CMK (cell line): ENCODE data around the gene PNMA3.
"Not testable (repeated sequence)": the region's sequence is repeated elsewhere in the genome, so short reads cannot be mapped to it uniquely, and the experiment has no call there.

Source experiments
- DNase-seq: peaks from one replicate; pipeline ENCODE4 v3.0.0-alpha.2; 2010; ENCODE audit warnings: low read depth

The PNMA3 gene

GRCh38 chrX:153074262-153074899 lies 18.1 kb downstream of the PNMA3 start:
- DNase-seq: no peak

GRCh38 chrX:153074935-153075334 lies 18.7 kb downstream of the PNMA3 start:
- no peak for DNase-seq

- DNase-seq: no peak
Measured at GRCh38 chrX:153075366-153075765, 19.1 kb downstream of the PNMA3 start.

GRCh38 chrX:153077437-153078135 lies 21.3 kb downstream of the PNMA3 start:
- not testable (repeated sequence) for DNase-seq

GRCh38 chrX:153083238-153083923 lies 27.1 kb downstream of the PNMA3 start:
- not testable (repeated sequence) for DNase-seq

- no peak for DNase-seq
Measured at GRCh38 chrX:153102418-153102817, 46.1 kb downstream of the PNMA3 start.

GRCh38 chrX:153104959-153105358 lies 48.7 kb downstream of the PNMA3 start:
- not testable (repeated sequence) for DNase-seq

- DNase-seq: not testable (repeated sequence)
Measured at GRCh38 chrX:153106092-153106801, 50.0 kb downstream of the PNMA3 start.
